HG03565 (cell line): ENCODE data around the gene GRAMD1B.
A peak's percentile ranks its signal among the peaks of the same experiment; 100 is the strongest.

ENCODE experiments used
- ATAC-seq: cut with Tn5 transposase; IDR thresholded peaks from one replicate; pipeline ENCODE4 v1.9.1; 2021; ENCODE audit warnings: mild to moderate bottlenecking, moderate library complexity; ENCODE audit not compliant: unreplicated experiment

Gene GRAMD1B

DNA sequence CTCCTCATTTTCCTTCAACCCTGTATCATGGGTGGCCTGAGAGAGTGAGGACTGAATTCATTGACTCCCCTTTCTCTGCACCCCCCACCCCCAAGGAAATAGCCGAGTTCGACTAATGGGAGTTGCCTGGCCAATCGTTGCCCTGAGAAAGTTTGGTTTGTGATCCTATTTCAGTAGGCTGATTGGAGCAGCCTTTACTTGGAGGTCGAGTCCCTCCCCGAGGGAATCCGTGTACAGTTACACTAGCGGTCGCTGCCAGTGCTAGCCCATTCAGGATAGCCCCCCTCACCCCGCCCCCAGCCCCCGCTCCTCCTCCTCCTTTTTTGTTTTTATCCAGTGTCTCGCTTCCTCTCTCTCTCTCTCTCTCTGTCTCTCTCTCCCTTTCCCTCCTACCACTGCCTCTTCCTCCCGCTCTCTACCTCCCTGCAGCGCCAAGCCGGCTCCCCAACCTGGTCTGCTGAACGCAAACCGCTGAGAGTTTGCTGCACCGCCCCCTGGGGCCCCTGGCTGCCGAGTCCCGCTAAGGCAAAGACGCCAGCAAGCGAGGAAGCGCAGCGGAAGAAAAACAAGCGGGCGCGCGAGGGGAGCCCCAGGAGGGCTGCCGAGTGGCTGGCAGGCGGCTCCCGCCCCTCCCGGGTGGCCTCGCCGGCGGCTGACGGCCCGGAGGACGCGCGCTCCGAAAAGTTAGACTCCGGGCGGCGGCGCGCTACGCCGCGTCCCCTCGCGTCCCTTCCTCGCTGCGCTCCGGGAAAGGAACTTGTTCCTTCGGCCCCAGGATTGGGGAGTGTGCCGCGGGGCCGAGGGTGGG is at the start of gene GRAMD1B:
Gene GRAMD1B, plus strand, starts transcription at position 357 of the 808 bp plus-strand sequence. CDS start 524 bp downstream, outside the sequence.
- ATAC-seq: peak; percentile 52

DNA sequence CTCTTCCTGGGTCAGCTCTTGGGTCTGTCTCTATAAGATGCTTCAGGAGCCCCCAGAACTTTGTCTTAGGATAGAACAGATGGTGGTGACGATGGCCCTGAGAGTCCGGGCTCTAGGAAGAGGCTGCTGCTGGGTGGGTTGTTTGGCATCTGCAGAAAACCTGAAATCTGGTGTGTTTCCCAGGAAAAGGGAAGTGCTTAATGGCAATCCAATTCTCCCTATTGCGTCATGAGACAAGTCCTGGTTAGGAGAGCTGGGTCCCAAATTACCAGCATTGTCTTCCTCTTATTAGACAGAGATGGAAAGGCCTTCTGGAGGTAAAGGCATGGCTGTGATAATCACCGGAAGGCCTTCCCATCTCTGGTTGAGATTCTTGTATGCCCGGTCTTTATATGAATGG is 48.9 kb upstream of the GRAMD1B start:
- ATAC-seq: no peak

DNA sequence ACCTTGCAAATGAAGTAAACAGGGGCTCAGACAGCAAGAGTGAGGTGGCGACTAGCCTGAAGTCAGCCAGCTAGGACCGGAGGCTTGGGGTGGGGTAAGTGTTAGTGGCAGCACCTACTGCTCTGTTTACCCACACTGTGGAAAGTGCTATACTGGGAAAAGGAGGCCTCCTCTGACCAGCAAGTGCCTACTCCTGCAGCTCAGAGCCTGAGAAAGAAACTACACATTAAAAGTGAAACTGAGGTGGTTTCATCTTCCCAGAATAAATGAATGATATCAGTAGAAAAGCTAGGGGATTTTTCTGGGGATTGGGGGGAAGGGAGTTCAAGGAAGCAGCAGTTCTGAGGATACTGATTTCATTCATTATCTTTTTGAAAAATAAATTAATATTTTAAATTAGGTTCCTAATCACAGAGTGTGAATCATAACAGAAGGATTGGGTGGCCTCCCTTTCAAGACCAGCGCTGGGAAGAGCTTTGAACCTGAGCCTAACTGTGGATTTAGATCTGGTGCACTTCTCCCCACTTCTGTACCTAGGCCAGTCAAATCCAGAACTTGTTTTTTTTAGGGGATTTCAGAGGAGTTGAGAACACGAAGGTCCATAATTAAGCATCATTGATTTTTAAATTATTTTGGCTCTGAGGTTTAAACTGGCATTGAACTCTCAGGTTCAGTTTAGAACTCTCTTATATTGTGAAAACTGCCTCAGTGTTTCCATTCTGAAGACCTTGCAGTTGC is 48.1 kb upstream of the GRAMD1B start:
- ATAC-seq: peak; percentile 64

DNA sequence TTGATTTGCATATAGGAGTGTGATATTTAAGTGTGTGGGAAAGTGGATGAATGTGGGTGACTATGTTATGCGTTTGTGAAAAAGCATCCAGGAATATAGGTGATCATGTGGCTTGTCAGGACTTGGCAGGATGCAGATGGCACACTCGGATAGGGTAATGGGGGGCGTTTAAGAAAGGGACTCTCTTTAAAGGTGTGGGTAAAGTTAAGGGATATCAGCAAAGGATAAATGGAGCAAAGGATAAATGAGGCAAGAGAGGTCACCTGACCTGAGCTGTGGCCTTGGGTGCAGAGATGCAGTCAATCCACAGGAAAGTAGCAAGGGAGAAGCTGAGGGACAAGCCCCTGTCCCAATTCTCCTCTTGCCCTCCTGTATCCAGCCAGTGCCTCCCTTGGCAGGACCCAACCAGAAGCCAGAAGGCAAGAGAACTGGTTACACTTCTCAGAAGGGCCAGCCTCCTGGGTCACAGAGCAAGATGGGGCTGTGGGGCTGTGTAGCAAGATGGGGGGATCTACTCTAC is 47.5 kb upstream of the GRAMD1B start:
- no peak for ATAC-seq

DNA sequence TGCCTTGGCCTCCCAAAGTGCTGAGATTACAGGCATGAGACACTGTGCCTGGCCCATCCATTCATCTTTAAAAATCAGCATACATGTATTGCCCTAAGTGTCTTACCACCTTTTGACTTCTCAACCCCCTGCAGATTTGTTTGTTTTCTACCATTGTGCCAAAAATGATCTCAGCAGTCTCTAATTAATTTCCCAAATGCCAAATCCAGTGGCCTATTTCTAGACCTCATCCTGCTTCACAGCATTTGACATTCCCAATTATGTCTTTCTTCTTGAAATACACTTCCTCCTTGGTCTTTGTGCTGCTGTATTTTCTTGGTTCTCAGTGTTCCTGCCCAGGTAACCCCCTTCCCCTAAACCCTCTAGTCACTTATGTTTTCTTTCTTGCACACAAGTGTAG is 46.0 kb upstream of the GRAMD1B start:
- ATAC-seq: no peak

DNA sequence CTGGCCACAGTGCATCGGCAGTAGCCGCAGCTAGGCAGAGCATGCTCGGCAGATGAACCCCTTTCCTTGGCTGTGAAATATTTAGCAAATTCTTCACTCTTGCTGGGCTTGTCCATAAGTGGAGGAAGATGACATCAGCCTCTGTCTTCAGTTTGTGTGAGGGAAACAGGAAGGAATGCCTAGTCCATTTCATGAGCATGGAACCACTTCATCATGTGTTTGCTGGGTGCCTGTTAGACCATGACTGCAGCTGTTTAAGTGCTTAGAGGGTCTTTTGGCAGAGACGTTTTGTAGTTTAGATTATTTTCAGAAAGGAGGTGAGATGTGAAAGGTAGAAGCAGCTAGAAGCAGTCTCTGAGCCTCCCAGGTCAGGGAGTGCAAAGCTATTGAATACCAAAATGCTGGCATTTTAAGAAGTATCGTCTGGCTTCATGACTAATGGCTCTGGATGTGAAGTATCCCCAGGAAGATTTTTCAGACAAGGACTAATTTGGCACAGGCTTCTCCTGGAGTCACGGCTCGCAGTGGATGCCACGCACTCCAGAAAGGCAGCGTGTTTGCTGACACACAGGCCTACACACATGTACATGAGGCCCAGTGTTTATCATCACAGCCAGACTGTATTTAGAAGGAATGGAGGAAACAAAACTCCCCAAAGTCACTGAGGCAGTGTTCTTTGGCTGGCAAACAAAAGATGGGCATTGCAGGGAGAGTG is 43.1 kb upstream of the GRAMD1B start:
- ATAC-seq: no peak

DNA sequence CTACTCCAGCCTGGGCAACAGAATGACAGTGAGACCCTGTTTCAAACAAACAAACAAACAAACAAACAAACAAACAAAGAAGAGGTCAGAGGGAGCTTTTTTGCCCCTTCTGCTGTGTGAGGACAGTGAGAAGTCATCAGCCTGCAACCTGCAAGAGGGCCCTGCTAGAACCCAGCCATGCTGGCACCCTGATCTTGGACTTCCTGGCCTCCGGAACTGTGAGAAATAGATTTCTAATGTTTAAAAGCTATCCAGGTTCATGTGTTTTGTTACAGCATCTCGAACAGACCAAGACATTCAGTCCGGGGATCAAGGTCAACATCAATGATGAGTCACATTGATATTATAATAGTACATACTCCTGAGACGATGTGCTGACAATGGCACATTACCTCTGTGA is 41.4 kb upstream of the GRAMD1B start:
- no peak for ATAC-seq

DNA sequence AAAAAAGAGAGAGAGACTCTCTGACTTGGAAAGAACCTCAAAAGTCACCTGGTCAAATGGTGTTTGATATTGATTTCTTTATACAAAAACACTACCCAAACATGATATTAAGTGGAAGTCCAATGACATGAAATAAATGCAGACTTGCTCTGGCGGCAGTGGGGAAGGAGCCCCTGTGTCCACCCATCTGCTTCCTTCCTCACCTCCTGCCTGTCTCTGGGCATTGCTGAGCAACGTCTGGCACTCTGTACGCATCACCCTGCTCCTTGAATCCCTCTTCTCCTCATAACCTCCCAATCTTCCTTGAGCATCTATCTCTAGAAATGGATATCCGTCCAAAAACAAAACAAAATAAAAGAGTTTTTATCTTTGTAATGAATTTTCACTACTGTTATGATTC is 39.9 kb upstream of the GRAMD1B start:
- no peak for ATAC-seq

DNA sequence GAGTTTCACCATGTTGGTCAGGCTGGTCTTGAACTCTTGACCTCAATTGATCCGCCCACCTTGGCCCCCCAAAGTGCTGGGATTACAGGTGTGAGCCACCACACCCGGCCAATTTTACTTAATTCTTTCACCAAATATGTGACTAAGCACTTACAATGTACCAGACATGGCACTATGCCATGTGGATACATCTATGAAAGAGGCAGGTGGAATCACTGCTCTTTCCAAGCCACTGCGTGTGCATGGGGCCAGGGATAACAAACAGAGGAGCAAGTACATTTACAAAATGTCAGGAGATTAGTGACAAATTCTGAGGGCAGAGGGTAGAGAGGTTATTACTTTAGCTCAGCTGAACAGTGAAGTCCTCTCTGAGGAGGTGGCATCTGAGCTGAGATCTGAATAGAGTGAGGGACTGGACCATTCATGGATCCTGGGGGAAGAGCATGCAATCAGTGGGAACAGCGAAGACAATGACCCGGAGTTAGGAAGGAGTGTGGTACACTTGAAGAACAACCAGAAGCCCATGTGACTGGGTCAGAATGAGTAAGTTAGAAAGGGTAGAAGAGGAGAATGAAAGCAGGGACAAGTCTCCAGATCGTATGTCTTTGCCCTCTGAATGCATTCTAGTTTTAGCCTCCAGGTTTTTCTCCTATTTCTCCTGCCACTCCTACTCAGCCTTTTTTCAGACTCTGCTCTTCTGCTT is 38.3 kb upstream of the GRAMD1B start:
- no peak for ATAC-seq

DNA sequence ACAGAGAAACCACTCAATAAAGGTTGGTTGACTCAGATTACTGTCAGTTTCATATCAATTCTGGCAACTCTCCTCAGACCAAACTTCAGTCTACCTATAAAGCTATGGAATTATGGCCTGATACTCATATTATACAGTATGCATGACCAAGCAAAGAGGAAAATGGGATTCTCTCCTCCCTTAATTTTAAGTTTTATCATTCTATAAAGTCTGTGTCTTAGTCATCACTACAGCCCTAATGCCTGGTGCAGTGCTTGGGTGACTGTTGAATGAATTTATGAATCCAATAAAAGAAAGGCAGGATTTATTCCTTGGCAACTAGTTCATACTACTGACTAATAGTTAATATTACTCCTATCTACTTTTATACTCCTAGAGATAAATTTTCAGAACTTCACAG is 37.6 kb upstream of the GRAMD1B start:
- ATAC-seq: no peak

DNA sequence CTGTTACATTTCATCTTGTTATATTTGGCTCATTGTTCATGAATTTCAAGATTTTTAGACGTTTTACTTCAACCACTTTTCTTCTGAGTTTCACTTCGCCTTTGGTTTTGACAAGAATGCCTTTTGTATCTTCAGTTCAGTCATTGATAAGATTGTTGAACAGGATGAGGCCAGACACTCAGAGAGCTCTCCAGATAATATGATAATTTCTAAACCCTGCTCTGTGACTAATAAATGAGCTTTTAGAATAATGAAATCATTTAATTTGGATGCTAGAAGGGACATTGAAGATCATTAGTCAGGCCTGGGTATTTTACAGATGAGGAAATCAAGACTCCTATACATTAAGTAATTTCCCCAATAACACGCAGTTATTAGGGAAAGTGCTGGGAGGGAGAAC is 37.2 kb upstream of the GRAMD1B start:
- ATAC-seq: no peak

DNA sequence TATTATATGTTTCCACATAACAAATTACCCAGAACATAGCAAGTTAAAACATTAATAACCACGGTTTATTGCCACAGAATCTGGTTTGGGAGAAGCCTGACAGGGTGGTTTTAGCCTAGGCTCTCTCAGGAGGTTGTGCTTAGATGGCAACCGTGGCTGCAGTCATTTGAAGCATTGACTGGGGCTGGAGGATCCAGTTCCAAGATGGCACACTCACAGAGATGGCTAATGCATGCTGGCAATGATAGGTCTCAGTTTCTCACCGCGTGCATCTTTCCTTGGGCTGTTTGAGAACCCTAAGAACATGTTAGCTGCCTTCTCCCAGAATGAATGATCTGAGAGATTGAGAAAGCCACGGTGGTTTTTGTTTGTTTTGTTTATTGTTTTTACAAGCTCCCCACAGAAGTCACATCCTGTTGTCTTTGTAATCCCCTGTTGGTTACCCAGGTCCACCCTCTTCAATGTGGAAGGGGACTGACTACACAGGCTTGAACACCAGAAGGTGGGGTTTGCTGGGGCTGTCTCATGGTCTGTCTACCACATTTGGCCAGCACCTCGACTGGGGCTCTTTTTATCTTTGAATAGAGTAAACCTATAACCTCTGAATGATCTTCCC is 36.6 kb upstream of the GRAMD1B start:
- no peak for ATAC-seq

DNA sequence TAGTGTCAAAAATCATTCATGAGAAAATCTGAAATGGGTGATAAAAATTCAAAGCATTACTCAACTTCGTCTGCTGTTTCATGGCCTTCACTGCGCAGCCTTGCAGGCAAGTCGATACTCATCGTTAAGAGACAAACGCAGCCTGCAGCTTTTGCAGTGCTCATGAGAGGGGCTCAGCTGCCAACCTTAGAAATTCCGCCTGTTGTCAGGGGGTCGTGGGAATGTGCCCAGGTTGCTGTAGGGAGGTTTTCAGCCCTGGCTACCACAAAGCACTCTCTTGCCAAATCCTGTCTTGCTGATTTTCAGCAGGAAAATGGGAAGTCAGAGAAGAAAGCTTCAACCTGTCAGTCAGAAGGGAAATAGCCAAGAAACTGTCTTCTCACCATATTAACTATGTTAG is 25.4 kb upstream of the GRAMD1B start:
- ATAC-seq: no peak

DNA sequence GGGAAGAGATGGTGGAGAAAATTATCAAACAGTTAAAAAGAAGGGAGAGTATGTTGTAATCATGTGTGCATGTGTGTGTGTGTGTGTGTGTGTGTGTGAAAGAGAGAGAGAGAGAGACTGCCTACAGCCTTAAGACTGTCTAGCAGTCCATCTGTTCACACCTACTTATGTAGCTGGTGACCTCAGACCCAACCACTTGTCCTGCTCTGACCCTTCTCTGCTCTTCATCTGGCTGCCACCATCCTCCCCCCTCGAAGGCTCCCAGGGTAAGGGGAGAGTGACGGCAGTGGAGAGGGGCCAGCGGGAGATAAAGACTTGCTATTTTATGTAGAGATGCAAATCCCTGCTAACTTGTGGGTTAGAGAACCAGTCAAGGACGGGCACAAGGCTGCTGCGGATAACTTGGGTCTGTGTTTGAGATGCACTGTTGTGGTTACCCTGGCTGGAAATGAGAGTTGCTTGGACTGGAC is 24.9 kb upstream of the GRAMD1B start:
- ATAC-seq: no peak

DNA sequence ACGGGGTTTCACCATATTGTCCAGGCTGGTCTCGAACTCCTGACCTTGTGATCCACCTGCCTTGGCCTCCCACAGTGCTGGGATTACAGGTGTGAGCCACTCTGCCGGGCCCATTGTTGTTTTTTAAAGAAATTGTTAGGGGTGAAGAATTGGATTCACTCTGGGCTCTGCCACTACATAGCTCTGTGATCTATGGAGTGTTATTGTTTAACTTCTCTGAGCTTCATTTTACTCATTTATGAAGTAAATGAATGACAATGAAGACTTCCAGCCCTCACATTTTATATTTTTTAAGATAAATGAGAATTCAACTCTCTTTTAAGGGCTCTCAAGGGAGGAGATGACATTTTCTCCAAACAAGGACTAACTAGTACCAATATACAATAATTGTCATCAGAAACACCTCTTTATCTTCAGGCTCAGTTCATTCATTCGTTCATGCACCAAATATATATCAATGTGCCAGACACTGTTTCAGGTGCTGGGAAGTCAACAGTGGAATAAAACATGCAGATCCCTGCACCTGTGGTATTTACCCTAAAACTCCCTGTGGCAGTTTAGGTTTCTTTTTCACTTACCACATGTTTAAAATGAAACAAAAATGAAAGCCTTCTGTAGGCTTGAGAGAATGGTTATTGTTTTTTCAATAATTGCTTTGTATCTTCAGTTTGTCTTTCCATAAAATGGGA is 23.5 kb upstream of the GRAMD1B start:
- no peak for ATAC-seq

DNA sequence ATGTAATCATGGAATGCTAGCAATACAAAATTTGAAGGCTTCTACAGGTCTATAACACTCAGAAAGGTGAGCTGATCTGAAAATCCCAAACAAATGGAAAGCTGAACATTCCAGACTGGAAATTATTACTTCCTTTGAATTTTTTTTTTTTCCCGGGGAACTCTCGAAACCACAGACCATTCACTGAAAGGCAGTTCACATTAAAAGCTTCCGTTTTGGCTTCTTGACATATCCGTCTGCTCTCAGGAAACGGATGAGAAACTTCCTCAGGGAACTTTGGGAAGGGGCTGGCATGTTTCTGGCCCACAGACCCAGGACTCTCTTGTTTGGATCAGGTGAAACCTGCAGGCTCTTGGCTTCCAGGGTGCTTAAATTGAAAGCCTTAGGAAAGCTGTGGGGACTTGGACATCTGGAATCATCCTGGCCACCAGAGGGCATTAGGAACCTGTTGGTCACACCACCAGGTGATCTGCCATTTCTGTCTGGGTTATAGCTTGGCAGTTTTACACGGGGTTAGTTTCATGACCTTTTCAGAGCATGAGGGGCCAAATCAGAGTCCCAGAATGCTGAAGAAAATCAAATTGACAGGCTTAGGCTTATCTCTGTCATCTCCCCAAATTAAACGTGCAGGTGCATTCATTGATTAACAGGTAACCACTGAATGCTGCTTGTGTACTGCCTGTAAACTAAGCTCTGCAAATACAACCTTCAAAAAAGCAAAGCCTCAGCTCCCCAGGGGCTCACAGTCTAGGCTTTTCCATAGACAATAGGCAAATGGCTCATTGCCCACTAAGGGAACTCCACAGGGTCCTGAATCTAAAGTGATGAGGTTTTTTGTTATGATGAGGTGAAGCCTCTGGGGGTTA is 22.7 kb upstream of the GRAMD1B start:
- ATAC-seq: no peak

DNA sequence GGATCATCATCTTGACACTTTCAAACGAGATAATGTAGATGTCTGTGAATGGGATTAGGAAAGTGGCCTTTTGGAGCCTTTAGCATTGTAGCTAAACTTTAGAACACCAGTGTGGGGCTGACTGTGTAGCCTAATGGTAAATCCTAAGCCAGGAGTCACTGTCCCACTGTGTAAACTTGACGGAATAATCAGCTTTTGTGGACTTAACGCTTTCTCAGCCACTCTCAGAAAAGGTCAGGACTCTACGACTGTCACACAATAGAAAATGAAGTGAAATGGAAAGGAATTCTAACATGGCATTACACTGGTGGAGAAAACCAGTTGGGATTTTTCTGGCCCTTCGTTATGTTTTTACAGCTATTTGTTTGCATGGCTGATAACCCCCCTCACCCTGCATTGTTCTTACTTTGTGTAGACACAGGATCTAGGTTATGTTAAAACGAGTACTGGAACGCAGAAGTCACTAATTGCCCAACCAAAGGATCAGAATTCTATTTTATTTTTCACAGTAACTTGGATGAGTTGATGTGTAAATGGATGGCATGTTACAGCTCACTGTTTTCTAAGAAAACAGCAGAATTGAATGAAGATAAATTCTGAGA is 22.0 kb upstream of the GRAMD1B start:
- ATAC-seq: no peak
